GM12801 (cell line): ENCODE data around the gene RETN.

ENCODE experiments used
- CTCF ChIP-seq: IDR thresholded peaks from one replicate; pipeline ENCODE4 v1.5.1; 2011; ENCODE audit warnings: control low read depth; ENCODE audit not compliant: insufficient read length; ENCODE audit errors: extremely low read depth

The RETN gene

GRCh38 chr19:7716762-7717161 lies 47.9 kb downstream of the RETN start:
- TF ChIP-seq CTCF, result no peak

- no peak for TF ChIP-seq CTCF
Observed at GRCh38 chr19:7718668-7719067, 49.8 kb downstream of the RETN start.
